ENCODE results near the gene PNCK.
"Not testable (repeated sequence)": the region's sequence is repeated elsewhere in the genome, so short reads cannot be mapped to it uniquely, and the experiment has no call there.

PNCK gene

DNA sequence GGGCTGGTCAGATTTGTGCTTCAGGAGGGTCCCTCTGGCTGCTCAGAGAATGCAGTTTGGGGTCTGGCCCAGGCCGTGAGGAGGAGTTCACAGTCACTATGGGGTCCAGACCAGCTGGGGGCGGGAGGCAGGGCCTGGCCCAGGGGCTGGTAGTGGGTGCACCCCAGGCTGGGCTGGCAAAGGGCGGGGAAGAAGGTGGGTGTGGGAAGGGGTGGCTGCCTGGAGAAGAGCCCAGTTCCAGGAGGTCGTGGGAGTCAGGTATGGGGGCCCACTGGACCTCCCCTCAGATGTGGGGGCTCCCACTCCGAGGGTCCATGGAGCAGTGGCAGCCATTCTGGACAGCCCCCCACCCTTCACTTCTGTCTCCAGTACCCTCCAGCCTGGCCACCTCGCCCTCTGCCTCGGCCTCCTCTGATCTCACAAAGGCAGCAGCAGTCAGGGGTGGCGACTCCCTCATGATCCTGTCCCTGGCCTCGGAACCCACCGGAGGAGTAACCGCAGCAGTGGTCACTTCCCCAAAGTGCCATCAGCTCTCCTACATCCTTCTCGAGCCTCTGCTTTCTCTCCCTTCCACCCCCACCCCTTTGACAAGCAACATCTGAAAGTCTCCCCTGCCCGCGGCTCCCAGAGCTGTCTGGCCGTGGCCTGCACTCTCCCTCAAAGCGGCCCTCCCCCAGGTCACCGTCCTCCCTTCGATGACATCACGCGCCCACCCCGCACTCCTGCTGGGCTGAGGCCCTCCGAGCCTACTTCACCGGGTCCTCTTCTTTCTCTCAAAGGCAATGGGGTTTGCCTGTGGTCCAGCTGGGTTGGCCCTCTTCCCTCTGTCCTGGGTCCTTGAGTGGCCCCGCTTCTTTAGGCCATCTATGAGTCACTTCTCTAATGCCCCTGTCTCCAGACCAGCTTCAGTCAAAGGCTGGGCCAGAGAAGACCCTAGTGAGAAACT is 12.4 kb upstream of the PNCK start:
- DNase-seq: no peak

DNA sequence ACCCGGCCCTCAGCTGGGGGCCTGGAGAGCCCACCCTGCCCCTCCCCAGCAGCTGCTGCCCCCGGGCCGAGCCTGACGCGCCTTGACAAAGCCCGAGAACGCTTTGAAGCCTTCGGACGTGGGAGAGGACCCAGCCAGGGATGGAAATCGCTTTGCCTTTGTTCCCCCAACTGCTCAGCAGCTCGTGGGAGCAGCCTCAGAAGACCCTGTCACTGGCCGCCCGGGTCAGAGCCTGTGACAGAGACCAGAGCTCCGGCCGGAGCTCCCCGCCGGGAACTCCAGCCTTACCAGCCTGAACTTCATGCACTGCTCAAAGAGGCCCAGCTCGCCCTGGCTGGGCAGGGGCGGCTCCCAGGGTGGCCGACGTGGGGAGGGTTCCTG is 11.5 kb upstream of the PNCK start:
- no peak for DNase-seq

DNA sequence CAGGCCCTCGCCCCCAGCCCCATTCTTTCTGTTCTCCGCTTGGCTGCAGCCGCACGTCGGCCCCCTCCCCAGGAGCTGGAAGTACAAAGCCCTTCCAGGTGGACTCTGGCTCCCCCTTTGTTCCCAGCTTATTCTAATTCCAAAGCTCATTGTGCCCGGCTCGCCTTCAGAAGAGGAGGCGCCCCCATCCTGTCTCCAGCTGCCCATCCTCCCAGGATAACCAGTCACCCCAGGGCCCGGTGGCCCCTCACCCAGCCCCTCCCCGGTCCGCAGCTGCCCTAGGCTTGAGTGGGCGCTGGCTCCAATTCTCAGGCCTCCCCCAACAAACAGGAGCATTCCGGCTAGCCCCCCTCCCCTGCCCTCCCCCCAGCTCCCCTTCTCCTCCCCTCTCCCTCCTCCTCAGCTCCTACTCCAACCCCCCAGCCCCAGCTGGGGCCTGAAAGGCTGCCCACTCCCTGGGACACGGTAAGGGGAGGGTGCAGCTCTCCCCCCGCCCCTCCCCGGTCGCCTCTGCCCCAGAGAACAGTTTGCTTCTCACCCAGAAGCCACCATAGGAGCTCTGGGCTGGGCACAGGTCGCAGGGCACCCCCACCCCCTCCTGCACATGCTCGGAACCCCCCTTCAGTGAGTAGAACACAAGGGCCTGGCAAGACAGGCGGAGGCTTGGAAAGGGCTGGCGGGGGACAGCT is 11.0 kb upstream of the PNCK start:
- DNase-seq: no peak

DNA sequence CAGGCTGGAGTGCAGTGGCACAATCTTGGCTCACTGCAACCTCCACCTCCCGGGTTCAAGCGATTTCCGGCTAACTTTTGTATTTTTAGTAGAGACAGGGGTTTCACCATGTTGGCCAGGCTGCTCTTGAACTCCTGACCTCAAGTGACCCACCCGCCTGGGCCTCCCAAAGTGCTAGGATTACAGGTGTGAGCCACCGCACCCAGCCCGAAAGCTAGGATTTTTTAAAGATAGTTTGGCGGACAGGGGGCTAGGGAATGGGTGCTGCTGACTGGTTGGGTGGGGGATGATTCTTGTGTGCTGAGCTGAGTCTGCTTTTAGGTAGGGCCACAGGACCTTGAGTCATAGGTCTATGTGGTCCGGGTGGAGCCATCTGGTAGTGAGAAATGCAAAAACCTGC is 9.9 kb upstream of the PNCK start:
- not testable (repeated sequence) for DNase-seq

DNA sequence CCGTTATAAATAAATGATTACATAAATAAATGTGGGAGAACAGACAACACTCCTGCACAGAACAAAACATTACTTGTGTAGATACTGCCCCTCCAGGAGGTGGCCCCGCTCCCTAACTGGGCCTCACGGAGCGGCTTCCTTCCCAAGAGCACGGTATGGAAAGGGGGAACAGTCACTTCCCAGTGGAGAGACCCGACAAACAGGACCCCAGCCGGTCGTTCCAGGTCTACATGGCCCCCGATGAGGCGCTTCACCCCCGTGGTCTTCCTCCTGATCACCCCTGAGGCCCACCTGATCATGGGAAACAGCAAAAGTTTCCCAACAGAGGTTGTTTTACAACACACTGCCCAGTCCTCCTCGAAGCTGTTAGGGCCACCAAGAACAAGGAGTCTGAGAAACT is 7.6 kb upstream of the PNCK start:
- no peak for DNase-seq

DNA sequence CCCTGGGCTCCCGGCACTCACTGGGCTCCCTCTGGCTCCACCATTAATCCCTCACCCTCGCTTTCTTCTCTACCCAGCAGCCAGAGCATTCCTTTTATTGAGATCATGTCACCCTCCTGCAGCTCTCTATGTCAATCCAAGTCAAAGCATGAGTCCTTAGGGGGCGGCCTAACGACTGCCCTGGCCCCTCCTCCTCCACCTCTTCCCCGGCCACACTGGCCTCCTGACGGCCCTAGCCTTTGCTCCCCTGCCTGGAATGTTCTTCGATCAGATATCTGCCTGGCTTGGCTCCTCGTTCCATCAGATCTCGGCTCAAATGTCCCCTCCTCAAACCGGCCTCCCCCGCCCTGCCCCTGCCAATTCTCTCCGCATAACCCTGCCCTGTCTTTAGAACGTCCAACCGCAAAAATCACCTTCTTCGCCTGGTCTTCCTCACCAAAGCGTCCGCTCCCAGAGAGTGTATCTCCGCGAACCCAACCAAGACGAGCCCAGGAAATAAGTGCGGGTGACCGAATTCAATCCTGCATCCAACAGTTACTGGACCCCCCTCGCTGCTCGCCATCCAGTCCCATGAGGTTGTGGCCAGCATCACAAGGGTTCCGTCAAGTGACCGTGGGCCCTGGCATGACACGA is 722 bp upstream of the PNCK start:
- no peak for DNase-seq

DNA sequence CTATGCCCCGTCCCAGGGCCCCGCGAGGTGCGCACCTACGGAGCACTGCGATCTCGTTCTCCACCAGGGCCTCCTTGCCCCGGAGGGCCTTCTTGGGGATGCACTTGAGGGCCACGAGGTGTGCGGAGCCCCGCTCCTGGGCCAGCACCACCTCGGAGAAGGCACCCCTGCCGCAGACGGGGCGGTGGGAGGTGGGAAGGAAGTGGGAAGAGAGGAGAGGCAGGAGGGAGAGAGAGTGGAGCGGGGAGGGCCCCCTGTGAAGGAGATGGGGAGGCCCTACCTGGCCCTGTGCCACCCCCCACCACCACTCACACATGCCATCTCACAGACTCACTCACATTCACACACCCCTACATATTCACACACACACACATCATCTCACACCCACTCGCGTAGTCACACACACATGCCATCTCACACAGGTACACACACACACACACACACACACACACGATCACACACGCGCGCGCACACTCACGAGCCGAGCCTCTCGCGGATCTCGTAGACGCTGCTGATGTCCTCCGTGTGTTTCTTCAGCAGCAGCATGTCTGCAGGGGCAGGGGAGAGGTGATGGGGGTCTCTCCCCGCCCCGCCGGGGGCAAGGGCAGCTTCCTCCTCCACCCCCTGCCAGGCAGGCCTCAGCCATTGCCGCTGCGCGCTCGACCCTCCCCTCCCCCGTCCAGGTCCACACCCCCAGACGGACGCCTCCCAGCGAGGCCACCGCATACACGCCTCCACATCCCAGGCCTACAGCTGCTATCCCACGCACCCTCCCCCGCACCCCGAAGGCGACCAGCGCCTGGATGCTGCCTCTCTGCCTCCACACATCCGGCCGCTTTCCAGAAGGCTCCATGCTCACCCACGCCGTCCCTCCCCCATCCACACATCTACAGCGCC is 834 bp downstream of the PNCK start:
- no peak for DNase-seq

DNA sequence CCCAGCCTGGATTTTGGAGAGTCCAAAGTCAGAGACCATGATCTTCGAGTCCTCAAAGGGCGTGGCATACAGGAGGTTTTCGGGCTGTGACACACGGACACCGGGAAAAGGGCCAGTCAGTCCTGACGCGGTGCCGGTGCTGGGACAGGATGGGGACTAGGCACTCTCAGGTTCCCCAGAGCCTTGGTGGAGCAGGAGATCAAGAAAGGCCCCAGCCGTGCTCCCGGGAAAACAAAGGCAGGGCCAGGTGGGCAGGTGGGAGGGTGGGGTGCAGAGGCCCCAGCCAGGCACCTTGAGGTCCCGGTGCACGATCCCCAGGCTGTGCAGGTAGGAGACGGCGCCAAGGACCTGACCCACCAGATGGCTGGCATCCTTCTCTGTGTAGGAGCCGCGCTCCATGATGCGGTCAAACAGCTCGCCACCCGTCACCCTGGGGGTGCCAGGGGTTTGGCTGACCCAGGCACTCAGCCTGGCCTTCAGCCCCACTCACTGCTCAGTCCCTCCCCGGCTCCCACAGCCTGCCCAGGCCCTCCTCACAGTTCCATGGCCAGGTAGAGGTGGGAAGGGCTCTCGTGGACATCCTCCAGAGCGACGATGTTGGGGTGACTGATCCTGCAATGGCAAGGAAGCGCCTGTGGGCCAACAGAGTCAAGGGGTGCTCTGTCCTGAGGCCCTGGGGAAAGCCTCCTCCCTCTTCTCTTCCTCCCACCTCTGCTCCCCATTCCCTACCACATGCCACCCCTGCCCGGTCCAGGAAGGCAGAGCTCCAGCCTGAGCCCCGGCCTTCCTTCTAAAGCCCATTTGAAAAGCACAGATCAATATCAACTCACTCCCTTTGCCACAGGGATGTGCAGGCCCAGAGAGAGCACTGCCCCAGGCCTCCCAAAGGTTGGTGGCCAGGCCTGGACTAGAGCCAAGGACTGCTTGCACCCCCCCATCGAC is 1.8 kb downstream of the PNCK start:
- DNase-seq: no peak

DNA sequence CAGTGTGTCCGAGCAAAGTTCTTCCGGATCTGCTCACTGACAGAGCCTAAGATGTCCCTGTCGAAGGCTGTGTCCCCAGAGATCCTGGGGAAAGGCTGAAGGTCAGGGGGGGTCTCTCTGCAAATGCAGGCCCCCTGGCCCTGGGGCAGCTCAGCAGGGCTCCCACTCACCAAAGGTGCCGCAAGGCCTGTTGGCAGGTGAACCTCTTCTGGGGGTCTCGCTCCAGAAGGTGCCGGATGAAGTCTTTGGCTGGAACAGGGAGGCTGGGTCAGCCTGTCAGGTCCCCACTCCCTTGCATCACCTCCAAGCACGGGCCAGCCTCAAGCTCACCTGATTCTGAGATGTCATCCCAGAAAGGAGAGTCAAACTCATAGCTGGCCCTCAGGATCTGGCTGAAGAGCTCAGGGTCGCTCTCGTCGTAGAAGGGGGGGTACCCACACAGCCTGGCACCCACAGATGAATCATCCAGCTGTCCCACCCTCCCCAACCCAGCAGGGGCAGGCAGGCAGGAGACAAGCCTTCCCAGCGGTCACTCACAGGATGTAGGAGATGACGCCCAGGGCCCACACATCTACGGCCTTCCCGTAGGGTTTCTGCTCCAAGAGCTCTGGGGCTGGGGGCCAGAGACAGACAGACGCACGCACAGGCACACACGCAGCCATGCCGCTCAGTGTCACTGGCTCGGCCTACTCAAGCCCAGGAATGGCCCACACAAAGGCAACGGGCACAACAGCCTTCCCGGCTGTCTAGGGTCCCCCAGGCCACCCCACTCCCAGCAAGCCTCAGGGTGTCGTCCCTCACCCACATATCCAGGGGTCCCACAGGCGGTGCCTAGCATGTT is 2.6 kb downstream of the PNCK start:
- no peak for DNase-seq

DNA sequence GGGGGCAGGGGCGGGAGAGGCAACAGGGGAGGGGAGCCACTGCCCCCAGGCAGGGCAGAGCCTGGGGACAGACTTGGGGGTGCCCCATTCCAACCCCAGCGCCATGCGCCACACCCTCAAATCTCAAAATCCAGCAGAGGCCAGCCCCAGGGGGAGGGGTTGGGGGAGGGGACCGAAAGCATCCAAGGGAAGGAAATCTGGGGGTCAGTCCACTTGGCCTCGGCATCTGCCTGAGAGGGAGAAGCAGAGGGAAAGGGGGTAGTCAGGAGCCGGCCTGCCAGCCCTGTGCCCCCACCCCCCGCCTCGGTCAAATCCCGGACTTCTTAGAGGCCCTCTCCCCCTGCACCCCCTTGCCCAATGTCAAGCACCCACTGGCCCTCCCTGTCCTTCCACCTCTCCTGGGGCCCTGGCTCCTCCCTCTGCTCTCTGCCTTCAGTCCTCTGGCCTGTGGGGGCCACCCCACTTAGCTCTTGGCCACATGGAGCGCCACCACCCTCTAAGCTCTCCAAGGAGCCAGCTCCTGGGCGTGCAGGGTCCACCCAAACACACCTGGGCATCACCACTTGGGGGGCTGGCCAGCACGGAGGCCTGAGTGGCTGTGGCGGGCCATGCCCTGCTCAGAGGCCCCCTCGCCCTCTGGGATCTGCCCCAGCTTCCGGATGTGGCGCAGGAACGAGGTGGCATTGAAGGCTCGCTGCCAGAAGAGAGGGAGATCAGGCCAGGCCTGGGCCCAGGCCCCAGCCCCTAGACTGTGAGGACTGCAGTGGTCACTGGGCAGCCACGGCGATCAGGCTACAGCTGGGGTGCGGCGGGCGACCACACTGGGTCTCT is 3.5 kb downstream of the PNCK start:
- no peak for DNase-seq

DNA sequence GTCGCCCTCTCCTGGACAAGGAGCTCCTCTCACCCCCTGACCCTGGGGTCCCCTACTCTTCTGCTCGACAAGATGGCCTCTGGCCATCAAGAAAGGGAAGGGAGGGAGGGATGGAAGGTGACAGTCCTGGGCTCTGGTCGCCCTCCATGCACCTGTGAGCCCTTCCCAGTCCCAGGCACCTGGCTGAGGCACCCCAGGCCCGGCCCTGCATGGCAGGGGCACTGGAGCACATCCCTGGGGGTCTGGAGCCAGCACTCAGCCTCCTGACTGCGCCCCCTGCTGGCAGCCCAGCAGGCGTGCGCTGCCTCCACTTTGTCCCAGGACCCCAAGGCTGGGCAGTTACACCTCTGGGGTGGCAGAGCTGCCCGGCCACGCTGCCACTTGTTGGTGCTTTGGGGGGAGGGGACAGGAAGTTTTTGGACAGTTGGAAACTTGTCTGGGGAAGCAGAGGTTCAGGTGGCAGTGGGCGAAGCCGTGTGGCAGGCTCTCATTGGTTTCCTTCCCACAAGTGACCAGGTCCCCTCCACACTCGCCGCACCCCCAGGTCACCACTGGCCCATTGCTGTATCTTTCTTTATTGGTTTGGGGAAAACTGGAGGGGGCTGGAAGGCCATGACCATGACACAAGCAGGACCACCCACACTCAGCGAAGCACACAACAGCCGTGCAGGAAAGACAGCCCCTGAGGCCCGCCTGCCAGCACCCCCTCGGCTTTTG is 4.3 kb downstream of the PNCK start:
- DNase-seq: peak; percentile 45

DNA sequence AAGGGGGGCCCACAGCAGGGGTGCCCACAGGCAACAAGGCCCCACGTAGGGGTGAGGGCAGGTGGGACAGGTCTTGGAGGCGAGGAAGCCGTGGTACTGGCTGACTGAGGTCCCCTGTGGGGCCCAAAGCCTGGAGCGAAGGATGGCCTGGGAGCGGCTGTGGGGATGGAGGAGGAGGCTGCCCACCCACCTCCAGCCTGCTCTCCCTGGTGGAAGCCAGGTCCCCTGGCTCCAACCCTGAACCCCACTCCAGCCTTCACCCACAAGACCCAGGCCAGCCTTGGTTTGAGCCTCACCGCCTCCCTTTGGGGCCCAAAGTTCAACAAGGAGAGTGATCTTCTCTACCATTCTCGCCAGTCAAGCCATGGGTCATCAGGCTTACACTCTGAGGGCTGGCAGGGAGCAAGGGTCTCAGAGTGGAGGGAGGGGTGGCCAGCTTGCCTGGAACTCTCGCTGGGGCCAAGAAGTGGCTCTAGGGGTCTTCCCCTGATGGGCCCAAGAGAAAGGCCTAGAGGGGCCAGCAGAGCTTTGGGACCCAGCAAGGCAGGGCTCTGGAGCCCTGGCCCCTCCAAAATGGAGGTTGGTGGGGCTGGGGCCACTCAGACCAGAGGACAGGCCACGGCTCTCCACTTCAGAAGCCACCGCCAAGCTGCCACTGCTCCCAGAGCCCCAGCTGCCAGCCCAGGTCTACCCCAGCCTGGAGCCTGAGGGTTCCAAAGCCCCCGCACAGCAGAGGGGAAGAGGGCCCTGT is 5.0 kb downstream of the PNCK start:
- DNase-seq: no peak

DNA sequence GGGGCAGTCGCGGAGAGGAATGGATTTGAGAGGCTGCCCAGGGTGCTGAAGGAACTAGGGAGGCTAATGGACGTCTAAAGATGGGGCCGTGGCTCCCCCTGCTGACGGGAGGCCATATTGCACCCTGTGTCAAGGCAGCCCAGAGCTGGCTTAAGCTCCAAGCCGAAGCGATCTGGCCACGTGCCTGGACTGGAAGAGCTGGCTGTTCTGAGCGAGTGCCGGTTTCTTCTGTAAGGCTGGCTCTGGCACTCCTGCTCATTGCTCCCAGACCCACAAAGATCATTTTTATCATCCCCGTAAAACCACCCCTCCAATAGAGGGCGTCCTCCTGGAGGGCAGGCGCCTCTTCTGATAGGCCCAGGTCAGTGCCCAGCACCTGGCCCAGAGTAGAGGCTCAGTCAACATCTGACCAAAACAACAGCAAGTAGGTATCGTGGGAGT is 5.6 kb downstream of the PNCK start:
- peak; percentile 74 for DNase-seq

DNA sequence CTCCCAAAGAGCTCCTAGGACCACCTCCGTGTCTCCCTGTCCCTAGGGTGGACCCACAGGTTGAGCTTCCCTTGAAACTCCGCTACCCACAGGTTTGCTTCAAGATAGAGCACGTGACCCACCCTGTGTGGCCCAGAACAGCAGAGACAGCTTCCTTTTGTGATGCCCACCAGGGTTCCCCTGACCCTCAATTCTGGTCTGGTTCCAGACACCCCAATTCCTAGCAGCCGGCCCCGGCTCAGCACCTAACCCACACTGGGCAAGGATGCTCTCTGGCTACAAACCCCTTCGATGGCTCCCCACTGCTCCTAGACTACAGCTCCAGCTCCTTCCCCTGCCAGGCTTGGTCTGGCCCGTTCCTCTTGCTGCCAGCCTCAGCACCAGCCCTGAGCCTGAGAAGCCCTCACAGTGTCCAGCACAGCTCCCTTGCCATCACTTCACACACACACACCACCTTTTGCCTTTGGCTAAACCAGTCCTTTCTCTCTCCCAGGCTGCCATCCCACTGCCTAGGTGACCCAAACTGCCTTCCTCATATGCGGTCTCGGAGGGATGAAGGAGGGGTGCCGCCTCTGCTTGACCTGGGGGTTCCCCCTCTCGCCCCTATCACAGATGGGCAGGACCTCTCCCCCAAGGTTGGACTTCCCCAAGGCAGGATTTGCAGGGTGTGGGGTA is 6.2 kb downstream of the PNCK start:
- DNase-seq: no peak

DNA sequence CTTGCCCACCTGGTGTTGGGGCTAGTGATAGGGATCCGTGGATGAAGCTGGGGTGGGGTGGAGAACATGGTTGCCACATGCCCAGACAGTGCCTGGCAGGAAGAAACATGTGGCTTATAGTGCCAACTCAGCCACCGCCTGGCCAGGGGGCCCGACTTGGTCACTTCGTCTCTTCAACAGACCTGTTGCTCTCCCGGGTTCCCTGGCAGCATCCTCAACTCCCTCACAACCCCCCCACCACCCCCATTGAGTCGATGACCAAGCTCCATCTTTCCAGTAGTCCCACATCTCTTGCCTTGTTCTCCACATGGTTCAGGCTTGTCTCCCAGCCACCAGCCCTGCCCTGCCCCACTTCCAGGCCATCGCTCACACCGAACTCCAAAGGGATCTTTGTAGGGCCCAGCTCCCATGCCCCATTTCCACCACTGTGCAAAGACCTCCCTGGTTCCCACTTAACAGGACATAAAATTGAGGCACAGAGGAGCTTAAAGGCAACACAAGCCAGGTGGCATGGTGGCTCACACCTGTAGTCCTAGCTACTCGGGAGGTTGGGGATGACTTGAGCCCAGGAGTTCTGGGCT is 7.8 kb downstream of the PNCK start:
- DNase-seq: no peak

DNA sequence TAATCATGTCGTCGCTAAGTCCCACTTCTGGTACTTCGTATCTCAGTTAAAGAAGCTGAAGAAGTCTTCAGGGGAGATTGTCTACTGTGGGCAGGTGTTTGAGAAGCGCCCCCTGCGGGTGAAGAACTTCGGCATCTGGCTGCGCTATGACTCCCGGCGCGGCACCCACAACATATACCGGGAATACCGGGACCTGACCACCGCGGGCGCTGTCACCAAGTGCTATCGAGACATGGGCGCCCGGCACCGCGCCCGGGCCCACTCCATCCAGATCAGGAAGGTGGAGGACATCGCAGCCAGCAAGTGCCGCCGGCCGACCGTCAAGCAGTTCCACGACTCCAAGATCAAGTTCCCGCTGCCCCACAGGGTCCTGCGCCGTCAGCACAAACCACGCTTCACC is 11.3 kb downstream of the PNCK start:
- peak; percentile 63 for DNase-seq

DNA sequence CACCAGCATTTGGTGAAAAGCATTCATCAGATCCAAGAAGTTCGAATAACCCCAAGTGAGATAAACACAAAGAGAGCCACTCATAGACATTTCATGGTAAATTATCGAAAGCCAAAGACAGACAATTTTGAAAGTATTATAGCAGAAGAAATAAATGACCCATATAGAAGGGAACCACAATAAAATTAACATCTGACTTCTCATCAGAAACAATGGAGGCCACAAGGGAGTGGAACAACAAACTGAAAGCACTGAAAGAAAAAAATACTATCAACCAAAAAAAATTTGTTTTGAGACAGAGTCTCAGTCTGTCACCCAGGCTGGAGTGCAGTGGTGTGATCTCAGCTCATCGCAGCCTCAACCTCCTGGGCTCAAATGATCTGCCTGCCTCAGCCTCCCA is 14.3 kb downstream of the PNCK start:
- no peak for DNase-seq
